VCaP (cell line): ENCODE data around the gene SF3B6.
"Not testable (repeated sequence)": the region's sequence is repeated elsewhere in the genome, so short reads cannot be mapped to it uniquely, and the experiment has no call there.

Source experiments
- H3K27ac ChIP-seq: fragments of 450-650 bp; 2 replicates; pipeline ENCODE4 v1.5.1; 2017
- TF ChIP-seq, protein P1 (sequence below): fragments of 450-650 bp; conservative IDR thresholded peaks from 2 replicates; pipeline ENCODE4 v1.5.1; 2017; ENCODE audit warnings: mild to moderate bottlenecking, moderate library complexity

Gene SF3B6

DNA sequence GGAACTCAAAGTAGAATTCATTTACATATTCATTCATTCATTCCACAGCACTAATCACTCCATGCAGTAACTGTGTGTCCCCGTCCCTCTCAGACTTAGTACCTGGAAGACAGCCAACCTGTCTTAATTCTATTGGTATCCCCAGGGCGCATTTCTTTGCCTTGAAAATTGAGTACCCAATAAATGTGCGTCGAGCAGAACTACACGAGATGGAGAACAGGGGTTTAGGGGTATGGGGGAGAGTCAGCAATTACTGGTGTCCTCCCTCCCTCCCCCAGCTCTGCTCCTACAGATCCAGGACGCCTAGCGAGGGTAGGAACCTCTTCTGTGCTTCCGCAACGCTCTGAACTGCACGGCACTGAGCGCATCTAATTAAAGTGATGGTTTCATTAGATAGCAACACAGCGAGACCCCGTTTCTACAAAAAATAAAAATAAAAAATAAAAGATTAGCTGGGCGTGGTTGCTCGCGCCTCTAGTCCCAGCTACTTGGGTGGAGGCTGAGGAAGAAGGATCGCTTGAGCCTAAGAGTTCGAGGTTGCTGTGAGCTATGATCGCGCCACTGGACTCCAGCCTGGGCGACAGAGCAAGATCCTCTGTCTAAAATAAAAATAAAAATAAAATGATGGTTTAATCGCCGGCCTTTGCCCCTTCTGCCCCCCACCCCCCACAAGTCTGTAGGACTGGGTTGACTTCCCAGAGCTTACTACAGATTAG lies 27.2 kb downstream of the SF3B6 start:
- TF ChIP-seq, protein P1, sequence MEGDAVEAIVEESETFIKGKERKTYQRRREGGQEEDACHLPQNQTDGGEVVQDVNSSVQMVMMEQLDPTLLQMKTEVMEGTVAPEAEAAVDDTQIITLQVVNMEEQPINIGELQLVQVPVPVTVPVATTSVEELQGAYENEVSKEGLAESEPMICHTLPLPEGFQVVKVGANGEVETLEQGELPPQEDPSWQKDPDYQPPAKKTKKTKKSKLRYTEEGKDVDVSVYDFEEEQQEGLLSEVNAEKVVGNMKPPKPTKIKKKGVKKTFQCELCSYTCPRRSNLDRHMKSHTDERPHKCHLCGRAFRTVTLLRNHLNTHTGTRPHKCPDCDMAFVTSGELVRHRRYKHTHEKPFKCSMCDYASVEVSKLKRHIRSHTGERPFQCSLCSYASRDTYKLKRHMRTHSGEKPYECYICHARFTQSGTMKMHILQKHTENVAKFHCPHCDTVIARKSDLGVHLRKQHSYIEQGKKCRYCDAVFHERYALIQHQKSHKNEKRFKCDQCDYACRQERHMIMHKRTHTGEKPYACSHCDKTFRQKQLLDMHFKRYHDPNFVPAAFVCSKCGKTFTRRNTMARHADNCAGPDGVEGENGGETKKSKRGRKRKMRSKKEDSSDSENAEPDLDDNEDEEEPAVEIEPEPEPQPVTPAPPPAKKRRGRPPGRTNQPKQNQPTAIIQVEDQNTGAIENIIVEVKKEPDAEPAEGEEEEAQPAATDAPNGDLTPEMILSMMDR = no peak
- H3K27ac ChIP-seq = peak overlapping the region; percentile 63; the same call in 1 of the 2 replicates

DNA sequence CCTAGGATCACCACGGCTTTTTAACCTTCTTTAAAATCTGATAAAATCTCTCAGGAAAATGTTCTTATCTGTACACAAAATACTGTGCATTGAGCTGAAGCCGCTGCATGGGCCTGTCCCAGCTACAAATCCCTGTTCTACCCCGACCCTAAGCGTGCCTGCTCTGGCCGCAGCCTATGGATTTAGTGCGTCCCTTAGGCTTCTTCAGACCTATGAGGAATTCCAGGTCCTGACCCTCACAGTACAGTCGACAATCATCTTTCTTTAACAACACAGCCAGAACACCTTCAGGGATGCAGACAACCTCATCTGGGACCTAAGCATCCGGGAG lies 28.5 kb downstream of the SF3B6 start:
- TF ChIP-seq, protein P1 = no peak

DNA sequence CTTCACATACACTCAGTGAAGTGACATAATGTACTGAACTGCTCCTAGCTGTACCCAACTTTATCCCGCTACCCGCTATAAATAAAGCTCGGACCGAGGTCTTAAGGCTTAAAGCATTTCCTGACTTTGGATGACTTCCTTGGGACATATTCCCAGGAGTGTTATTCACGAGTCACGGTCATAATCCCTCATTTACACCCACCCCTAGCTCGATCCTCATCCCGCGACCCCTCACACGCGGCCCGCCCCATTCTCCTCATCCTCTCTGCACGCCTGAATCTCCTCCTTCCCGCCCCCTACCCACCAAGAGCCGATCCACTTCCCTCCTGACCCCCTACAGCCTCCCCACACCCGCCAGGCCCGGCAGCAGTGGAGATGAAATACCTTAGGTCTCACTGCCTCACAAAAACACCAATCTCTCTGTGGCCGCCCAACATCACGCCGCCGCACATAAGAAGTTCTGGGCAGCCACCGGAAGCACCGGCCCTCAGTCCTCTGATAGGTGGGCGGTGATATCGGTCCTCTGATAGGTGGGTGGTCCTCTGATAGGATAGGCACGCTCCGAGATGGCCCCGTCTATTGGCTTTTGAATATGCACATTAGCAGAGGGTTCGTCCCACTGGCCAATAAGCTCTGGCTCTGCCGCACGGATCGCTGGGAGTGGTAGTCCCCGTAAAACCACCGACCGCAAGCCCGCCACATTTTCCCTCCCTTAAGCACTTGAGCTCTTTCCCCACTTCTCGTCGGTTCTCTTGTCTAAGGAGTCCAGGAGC lies 29.0 kb downstream of the SF3B6 start, which contains the start of gene WDCP:
Gene WDCP, minus strand, starts transcription at position 462 of the 773 bp plus-strand sequence. CDS start 7,897 bp downstream, outside the sequence.
- TF ChIP-seq, protein P1 = no peak
- peak within 1 kb of the TSS; percentile 66 for H3K27ac ChIP-seq

More for the DNA sequence above, 28.5 kb downstream of the SF3B6 start:
- H3K27ac ChIP-seq = peak overlapping the region; percentile 66

DNA sequence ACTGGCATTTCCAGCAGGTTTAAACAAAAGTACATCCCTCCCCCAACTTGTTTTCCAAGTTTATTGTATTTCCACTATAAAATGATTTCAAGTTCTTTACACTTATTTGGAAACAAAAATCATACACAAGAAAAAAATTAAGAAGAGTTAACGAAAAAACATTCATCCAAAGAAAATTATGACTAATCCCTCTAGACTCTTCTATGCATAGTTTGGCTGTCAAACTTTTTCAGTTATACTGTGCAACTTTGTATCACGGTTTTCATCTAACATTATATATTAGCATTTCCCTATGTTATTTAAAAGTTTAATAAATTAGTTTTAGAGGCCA lies 29.6 kb downstream of the SF3B6 start:
- TF ChIP-seq, protein P1 = no peak
- H3K27ac ChIP-seq = peak overlapping the region; percentile 66; the same call in 1 of the 2 replicates

DNA sequence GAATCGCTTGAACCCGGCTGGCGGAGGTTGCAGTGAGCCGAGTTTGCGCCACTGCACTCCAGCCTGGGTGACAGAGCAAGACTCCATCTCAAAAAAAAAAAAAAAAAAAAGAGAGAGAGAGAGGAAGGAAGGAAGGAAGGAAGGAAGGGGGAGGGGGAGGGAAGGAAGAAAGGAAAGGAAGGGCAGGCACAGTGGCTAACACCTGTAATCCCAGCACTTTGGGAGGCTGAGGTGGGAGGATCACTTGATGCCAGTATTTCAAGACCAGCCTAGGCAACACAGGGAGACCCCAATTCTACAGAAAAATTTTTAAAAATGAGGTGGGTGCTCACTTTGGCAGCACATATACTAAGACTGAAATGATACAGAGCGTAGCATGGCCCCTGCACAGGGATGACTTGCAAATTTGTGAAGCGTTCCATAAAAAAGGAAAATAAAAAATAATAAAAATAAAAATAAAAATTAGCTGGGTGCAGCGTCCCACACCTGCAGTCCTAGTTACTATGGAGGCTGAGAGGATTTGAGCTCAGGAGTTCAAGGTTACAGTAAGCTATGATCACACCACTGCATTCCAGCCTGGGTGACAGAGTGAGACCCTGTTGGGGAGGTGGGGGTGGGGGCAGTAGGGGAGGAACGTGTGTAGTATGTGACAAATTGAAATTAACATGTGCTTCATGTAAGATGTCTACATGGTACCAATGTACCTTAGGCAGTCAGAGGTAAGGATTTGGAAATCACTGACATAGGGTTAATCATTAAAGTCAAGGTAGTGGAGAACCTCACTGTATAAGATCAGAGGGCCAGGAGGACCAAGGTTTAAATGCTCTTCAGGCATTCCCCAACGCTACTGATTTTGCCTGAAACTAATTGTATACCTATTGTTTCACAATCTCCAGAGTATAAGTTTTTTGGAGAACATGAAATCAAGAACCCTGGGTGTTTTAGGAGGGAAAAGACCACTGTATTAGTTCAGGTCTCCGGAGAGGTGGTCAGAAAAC lies 30.3 kb downstream of the SF3B6 start:
- TF ChIP-seq, protein P1 = no peak
- H3K27ac ChIP-seq = no peak overlapping the region

DNA sequence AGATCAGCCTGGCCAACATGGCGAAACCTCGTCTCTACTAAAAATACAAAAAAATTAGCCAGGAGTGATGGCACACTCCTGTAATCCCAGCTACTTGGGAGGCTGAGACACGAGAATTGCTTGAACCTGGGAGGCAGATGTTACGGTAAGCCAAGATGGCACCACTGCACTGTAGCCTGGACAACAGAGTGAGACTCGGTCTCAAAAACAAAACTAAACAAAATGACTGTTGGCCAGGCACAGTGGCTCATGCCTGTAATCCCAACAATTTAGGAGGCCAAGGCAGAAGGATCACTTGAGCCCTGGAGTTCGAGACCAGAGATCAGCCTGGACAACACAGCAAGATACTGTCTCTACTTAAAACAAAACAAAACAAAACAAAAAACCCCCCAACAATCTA lies 33.0 kb downstream of the SF3B6 start:
- not testable (repeated sequence) for H3K27ac ChIP-seq

DNA sequence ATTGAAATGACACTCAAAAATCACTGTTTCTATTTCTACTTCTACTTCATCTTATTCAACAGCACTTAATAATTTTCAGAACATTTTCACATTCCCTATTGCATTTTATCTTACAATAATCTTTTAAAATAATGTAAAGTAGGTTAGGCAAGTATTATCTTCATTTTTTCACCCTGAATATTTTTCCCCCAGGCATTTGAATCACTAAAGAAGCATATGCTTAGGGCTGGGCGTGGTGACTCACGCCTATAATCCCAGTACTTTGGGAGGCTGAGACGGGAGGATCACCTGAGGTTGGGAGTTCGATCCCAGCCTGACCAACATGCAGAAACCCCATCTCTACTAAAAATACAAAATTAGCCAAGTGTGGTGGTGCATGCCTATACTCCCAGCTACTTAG lies 35.6 kb downstream of the SF3B6 start:
- H3K27ac ChIP-seq = no peak overlapping the region
- TF ChIP-seq, protein P1 = no peak
